Fibroblast of skin of abdomen (primary cell): ENCODE results near the gene KRT2.
"Not testable (repeated sequence)": the region's sequence is repeated elsewhere in the genome, so short reads cannot be mapped to it uniquely, and the experiment has no call there.

ENCODE experiments used
- DNase-seq: peaks from one replicate; pipeline ENCODE4 v3.0.0-alpha.2; 2013

The KRT2 gene

DNA sequence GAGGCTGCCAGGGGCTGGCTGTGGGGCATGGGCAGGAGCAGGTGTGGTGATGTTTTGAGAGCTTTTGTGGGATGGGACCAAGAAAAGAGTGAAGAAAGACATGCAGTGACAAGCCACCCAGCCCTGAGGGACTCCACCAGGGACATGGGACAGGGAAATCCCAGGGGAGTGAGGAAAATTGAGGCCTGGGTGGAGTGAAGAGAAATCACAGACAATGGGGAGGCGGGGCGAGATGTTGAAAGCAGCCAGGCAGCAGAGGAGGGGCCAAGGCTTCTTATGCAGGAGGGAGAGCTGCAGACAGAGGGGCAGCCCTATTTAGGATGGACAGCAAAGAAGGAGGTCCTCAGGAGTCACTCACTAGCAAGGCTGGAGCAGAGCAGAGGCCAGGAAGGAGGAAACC is 32.4 kb upstream of the KRT2 start:
- DNase-seq = no peak

DNA sequence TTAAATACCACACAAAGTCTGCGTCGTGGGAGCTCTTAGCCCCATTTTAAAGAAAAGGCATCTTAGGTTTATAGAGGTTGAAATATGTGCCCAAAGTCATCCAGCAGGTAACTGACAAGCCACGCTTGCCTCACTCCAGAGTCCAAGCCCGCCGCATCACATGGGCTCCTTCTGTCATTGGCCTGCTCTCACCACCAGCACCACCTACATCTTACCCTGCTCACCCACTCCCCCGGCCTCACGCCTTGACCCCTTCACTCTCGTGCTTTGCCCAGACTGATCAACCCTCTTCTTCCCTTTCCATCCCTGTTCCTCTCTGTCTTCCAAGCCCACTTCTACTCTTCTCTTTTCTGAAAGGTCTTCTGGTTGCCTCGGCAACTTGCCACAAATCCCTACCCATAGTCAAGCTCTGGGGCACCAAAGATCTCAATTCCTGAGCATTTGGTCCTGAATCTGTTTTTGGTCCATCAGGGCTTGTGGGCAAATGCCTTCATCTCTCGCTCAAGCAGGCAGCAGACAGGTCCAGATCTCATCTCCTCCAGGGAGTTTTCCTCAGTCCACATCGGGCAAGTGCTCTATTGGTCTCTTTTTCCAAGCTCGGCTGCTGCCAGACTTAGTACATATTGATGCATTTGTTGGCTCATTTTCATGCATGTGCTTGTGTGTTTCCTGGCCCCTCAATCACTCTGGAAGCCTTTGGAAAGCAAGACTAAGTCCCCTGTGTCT is 31.7 kb upstream of the KRT2 start:
- no peak for DNase-seq

DNA sequence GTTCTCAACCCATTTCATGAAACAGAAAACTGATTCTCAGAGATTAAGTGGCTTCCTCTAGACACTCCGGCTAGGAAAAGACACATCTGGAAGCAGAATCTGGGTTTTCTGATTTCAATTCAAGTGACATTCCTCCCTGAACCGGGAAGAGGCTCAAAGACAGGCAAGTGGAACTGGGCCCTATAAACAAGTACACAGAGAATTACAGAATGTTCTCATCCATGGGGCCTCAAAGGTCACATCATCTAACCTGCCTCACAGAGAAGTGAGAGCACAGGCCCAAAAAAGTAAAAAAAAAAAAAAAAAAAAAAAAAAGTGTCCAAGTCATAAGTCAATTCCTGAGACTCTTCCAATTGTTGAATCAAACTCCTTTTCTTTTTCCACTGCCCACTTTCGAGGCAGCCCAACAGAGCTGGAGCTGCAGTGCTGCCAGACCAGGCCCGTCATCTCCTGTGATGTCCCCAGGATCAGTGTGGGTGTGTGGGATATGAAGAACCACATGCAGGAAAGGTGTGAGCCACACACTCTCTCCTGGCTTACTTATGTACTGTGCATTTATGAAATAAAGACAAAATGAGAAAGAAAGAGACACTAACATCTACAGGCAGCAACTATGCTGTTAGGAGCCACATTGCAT is 31.0 kb upstream of the KRT2 start:
- no peak for DNase-seq

DNA sequence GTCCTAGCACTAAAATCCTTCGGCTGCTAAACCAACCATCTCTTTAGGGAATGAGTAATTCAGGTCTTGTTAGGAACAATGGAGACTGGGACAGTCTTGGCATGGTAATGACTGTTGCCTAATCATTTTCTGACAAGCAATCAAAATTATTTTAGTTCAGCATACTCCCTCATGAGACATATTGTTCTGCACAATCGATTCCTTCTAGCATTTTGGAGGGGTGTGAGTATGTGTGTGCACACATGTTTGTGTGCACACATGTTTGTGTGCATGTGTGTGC is 30.3 kb upstream of the KRT2 start:
- DNase-seq = no peak

DNA sequence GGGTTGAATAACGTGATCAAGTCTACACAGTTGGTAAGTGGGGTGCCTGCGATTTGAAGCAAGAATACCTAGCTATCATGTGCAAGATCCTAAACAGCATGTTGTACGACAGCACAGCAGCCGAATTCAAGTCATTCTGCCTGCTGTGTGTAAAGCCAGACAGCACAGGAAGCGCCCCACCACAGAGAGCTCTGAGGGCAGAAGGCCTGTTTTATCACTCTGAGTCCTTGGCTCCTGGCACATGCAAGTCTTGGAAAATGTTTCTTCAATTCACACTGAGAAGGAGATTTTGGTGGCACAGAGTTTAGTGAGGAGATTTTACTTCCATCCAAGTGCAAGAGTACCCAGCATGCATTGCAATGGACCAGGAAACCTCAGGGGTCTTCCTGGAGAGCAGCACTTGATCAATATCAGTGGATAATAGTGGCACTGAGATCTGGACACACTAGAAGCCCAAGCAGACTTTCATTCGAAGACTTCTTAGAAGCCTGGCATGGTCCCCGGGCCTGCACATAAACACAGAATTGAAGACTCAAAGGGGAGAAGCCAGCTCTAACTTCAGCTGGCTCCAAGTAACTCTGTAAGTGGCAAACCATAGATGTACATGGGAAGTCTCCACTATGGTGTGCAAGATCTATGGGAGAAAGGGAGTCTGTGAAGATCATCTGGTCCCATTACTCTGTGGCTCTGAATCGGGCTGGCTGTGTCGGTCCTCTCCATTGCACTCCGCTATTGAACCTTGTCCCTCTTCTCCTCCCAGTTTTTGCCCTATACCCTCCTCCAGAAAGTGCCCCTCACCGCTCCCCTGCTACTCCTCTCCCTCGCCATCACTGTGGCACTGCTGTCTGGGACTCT is 29.7 kb upstream of the KRT2 start:
- DNase-seq = no peak

DNA sequence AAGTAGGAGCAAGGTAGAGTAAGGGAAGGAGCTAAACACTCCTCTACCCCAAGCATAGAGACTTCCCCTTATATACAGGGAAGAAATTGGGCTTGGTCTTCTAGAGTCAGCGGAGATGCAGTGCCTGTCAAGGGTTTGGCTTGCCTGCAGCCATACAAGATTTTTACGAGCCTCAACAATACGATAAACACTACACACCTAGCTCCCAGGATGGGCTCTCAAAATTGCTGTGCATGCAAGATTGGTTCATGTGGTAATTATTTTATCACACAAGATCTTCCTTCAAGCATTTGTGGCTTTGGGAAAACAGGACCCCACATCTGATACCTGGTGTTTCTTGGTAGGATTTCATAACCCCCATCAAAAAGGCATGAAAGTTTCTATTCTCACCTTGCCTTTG is 28.4 kb upstream of the KRT2 start, which contains the start of gene KRT1:
TSS of gene KRT1 (minus strand) at position 45 of the 400 bp plus-strand sequence. CDS start 59 bp downstream, outside the sequence.
- no peak for DNase-seq

DNA sequence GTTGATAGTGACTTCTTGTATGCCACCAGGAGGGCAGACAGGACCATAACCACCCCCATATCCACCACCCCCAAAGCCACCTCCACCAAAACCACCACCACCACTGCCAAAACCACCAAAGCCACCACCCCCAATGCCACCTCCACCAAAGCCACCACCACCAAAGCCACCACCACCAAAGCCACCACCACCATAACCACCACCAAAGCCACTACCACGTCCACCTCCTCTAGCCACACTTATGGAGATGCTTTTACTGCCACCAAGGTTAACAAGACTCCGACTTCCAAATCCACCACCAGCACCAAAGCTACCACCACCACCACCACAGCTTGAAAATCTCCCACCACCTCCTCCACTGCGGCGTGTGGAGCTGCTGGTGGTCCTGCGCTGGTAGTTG is 27.9 kb upstream of the KRT2 start:
- DNase-seq = no peak

DNA sequence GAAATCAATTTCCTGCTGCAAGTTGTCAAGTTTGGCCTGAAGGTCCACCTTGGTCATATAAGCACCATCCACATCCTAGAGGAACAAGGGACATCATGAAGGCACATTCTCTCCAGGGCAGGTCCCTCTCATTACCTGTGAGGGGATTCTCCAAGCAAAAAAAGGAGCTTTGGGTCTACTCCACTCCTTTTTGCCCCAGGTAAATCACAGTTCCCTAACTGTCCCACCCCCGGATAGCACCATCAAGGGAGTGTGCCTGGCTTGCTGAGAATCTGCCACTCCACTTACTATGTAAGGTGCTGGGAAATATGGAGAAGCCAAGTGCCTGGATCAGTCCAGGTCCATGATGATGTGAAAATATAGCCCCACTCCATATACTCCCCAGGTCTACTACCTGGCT is 25.7 kb upstream of the KRT2 start:
- no peak for DNase-seq

DNA sequence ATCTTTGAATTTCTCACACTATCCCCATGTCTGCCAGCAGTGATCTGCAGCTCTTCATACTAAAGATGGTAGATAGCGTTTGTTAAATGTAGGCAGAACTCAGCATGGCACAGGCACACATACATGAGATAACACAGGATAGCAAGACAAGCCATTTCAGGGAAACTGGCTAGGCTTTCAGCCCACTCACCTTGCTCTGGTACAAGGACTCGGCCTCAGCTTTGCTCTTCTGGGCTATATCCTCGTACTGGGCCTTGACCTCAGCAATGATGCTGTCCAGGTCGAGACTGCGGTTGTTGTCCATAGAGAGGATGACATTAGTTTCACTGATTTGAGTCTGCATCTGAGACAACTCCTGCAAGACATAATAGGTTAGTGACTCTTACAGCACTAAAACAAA is 25.1 kb upstream of the KRT2 start:
- no peak for DNase-seq

DNA sequence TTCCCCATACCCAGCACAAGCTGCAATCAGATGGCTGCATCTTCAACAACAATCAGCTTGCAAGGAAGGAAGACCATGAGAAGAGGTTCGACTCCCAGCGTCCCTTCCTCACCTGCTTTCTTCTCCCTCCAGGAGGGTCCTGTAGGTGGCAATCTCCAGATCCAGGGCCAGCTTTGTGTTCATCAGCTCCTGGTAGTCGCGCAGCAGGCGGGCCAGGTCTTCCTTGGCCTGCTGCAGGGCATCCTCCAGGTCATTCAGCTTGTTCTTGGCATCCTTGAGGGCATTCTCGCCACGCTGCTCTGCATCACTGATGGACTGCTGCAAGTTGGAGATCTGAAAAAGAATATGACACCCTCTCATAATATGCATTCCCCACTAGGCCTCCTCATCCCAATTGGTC is 24.2 kb upstream of the KRT2 start:
- DNase-seq = no peak

DNA sequence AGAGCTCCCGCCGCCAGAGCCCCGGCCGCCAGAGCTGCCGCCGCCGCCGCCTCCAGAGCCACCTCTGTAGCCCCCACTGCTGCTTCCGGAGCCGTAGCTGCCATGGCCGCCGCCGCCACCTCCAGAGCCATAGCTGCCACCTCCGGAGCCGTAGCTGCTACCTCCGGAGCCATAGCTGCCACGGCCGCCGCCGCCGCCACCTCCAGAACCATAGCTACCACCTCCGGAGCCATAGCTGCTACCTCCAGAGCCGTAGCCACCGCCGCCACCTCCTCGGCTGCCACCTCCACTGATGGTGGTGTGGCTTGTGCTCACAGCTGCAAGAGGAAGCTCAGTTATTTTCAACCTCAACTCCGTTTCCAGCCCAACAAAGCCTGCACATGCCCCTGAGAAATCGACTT is 23.3 kb upstream of the KRT2 start:
- no peak for DNase-seq

DNA sequence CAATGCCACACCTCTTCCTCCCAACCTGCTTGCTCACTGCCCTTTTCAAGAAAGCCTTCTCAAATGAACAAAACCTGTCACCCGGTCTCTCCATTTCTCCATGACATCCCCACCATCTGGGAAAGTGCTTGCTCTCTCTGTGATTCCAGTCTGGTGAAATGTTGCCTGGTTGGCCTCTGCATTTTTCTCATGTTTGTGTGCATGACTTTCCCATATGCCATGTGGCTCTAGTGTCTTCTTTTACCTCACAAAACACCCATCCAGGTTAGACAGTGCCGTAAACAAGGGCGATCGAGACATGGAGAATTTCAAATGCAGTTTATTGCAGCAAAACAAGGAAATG is 22.4 kb upstream of the KRT2 start:
- no peak for DNase-seq

DNA sequence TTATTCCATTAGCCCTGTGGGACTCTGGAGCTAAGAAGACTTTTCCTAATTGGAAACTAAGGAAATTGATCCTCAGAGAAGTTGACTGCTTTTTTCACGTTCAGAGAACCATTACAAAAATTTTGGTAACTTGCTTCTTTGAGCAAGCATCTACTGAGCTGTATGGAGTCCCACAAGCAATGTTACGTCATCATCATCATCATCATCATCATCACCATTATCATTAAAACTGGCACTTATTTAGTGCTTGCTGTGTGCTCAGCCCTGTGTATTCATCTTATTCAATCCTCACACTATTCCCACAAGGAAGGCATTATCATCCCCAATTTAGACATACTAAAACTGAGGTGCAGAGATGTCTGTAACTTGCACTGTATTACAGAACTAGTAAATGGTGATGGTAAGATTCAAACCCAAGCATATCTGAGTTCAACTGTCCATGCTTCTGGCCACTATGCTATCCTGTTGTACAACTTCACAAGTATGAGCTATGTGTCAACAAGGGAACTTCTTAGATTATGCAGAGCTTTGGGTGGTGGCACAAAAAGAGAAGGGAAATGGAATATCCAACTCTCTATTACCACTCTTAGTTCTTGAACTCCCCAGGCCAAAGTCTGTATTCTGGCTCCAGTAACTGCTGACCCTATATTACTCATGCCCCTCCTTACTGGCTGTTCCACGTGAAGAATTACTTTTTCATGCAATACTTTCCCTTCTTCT is 21.9 kb upstream of the KRT2 start:
- no peak for DNase-seq

DNA sequence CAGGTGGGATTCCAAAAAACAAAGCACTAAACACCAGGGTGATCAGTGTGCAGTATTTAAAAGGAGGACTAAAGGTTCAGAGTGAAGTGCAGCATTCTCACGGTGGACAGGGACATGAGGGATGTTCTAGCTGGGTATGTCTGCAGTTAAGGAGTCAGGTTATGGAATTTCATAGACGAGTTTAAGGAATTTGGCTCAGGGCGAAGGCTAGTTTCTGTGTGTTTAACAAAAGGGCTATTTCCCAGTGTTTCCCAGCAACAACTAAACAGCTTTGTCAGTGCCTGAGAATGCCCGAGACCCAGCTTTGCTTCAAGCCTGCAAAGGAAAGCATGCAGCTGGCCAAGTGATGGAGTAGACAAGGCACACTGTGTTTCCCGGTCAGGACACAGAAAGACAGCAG is 21.2 kb upstream of the KRT2 start:
- DNase-seq = no peak

DNA sequence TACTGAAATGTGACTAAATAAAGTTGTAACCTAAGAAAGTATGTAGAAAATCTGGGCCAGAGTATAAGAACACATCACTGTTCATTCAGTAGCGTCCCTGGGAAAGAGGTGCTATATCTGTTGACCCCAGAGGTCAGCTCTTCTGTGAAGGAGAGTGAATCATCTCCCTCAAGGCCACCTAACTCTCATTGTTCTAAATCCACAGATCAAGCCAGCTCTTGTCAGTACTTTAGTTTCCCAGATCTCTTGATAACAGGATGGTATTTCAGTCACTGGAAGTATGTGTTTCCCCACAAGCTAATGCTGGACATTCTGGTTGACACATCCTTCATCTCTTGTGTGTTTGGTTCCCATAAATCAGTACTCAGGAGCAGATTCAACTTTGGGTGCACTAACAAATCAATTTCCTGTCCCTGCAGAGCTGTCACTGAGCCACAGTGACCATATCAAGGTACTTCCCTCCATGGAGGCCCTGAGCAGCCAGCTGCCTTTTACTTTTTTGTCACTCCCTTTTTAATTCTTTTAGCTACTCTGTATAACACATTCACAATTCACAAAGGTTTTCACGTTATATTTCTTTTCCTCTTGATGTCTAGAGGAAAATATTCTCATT is 20.4 kb upstream of the KRT2 start:
- DNase-seq = no peak

DNA sequence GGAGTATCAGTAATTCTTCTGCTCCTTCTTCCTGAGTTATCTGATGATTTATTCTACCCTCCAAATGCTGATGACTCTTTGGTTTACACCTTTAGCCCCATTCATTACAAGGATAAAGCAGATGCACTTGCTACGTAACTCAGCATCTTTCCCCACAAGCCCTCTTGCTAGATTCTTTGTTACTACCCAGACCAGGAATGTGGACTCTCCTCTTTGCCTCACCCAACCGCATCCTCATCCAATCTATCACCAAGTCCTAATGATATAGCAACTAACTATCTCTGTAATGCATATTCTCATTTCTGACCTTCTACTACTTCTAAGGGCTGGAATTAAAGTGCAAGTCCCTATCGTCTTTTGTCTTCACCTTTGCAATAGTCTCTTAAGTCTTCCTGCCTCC is 18.9 kb upstream of the KRT2 start:
- no peak for DNase-seq

DNA sequence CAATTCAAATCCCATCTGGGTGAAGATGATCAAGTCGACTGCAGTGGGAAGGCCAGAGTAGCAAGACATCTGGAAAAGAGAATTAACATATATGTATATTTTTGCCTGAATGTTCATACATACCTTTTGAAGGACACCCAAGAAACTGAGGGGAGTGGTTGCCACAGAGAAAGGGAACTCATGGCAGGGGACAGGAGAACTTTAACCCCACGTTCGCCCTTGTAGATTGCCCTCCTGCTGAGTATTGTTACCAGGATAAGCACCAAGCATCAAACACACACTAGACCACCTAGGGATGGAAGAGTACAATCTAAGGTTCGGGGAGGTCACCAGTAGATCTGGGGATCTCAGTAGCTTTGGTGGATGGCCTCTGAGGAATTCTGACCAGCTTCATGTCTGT is 18.5 kb upstream of the KRT2 start:
- no peak for DNase-seq

DNA sequence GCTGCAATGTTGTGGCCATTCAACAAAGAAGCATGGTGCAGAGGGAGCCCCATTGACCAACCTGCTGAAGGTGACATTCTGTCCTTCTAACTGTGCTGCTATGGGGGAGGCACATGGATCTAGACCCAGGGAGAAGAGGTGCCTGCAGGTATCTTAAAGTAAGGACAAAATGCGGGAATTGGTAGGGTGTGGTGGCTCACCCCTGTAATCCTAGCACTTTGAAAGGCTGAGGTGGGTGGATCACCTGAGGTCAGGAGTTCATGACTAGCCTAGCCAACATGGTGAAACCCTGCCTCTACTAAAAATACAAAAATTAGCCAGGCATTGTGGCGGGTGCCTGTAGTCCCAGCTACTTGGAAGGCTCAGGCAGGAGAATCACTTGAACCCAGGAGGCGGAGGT is 17.9 kb upstream of the KRT2 start:
- DNase-seq = not testable (repeated sequence)

DNA sequence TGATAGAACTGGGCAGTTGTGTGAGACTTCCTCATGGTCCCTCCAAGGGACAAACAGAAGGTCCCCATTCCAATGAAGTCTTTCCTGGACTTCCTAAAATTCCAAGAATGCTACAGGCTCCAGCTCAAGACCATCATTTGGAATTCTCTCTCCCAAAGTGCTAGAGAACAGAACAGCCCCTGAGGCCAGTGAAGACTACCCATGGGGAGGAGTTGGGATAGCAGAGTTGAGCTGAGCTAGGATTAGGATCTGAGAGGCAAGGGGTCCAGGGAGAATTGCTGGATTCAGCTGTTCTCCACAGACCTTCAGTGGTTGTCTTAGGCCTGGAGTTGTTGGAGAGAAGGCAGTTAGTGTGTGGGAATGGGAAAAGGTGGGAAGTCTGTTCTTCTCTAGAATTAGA is 17.4 kb upstream of the KRT2 start:
- no peak for DNase-seq

DNA sequence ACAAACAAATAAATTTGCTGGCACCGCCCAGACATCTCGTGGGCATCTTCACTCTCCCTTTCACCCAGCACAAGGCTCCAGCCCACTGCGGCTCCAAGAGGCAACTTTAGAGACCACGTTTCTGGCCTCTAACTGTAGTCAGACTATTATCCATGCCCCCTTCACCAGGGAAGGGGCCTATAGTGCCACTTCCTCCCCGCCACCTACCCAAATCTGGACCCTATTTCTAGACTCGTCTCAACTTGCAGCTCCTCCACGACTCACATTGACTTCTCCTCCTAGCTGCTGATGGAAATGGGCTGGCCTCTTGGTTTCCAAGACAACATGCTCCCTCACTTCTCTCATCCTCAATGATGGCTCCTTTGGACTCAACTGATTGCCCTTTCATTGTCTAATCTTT is 15.9 kb upstream of the KRT2 start:
- no peak for DNase-seq

DNA sequence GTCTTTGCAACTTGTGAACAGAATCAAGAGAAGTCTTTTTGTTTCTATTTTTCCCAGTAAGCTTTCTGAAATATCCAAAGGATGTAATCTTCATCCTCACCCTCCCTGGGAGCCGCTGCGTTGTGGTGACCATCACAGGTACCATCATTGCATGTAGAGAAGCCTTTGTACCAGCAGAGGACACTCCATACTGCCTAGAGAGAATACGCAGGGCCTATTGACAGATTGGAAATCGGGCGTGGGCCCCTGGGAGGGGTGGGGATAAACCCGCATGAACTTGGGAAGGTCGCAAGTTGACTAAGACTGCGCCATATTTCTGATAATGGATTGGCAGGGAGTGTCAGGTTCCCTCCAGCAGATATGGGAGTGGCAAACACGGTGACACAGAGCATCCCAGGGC is 15.5 kb upstream of the KRT2 start:
- DNase-seq = no peak

DNA sequence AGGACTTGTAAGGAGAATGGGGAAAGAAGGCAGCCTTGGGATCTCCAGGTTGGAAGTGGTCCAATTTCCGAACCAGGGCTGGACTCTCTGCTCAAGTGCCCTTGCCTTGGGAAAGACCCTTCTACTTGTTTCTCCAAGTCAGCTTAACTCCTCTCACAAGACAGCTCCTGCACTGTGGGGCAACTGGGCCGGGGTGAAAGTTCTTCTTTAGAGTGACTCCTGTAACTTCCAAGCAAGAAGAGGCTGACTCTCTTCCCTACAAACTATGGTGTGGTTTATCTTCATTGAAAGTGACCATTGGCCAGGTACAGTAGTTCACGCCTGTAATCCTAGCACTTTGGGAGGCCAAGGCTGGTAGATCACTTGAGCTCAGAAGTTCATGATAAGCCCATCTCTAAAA is 14.5 kb upstream of the KRT2 start:
- DNase-seq = no peak

DNA sequence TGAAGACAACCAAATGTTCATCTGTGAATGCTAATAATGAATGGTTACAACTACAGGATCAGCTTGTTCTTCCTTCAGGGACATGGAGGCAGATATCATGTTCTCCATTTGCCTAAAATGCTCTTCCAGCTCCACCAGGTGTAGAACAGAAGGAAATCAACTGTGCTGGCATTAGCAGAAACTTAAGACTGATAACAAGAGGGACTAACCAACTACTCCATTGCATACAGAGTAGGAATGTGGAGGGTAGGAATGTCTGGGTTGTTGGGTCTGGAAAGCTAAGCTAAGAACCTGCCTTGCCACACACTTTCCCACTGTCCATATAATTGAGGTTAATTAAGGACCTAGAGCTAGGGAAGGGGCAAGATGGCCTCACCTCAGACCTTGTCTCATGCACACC is 11.4 kb upstream of the KRT2 start:
- DNase-seq = no peak
